GM04504 (cell line): Measurements from ENCODE around the gene SLC39A11.
A peak's percentile ranks its signal among the peaks of the same experiment; 100 is the strongest.

Source experiments
- DNase-seq: peaks from one replicate; pipeline ENCODE4 v3.0.0-alpha.2; 2012; ENCODE audit warnings: low read depth

Gene SLC39A11

GRCh38 chr17:72749119-72749572 lies 343.3 kb downstream of the SLC39A11 start:
- DNase-seq, result no peak

- no peak for DNase-seq
Measured at GRCh38 chr17:72747501-72747900, 345.0 kb downstream of the SLC39A11 start.

GRCh38 chr17:72745241-72745640 lies 347.2 kb downstream of the SLC39A11 start:
- no peak for DNase-seq

GRCh38 chr17:72743037-72743467 lies 349.4 kb downstream of the SLC39A11 start:
- no peak for DNase-seq

GRCh38 chr17:72737151-72737690 lies 355.3 kb downstream of the SLC39A11 start:
- no peak for DNase-seq

GRCh38 chr17:72735592-72735991 lies 356.9 kb downstream of the SLC39A11 start:
- DNase-seq, result no peak

GRCh38 chr17:72735048-72735447 lies 357.4 kb downstream of the SLC39A11 start:
- no peak for DNase-seq

GRCh38 chr17:72734613-72735012 lies 357.9 kb downstream of the SLC39A11 start:
- no peak for DNase-seq

- DNase-seq, result no peak
Measured at GRCh38 chr17:72733619-72734282, 358.7 kb downstream of the SLC39A11 start.

GRCh38 chr17:72732893-72733618 lies 359.4 kb downstream of the SLC39A11 start:
- DNase-seq, result no peak

- DNase-seq, result no peak
Measured at GRCh38 chr17:72730077-72730476, 362.4 kb downstream of the SLC39A11 start.

- no peak for DNase-seq
Measured at GRCh38 chr17:72726936-72727335, 365.6 kb downstream of the SLC39A11 start.

- no peak for DNase-seq
Measured at GRCh38 chr17:72725433-72726068, 366.9 kb downstream of the SLC39A11 start.

GRCh38 chr17:72724267-72724666 lies 368.2 kb downstream of the SLC39A11 start:
- no peak for DNase-seq

GRCh38 chr17:72723711-72724110 lies 368.8 kb downstream of the SLC39A11 start:
- DNase-seq, result no peak

- no peak for DNase-seq
Measured at GRCh38 chr17:72720494-72720825, 372.0 kb downstream of the SLC39A11 start.

- no peak for DNase-seq
Measured at GRCh38 chr17:72719578-72720493, 372.7 kb downstream of the SLC39A11 start.

- no peak for DNase-seq
Measured at GRCh38 chr17:72719206-72719577, 373.3 kb downstream of the SLC39A11 start.

- DNase-seq, result no peak
Measured at GRCh38 chr17:72717676-72718075, 374.8 kb downstream of the SLC39A11 start.

GRCh38 chr17:72717276-72717675 lies 375.2 kb downstream of the SLC39A11 start:
- DNase-seq, result no peak

- peak; percentile 95 for DNase-seq
Measured at GRCh38 chr17:72715906-72716572, 376.4 kb downstream of the SLC39A11 start.
